Measurements from ENCODE around the gene SP8. TPM values are rescaled to one million over a fixed set of nuclear protein-coding genes. Genes with fewer than 3 reads are reported as not detected.
A peak's percentile ranks its signal among the peaks of the same experiment; 100 is the strongest.

The SP8 gene
- total RNA-seq, 1 donor from 2014 or later = 19.8 TPM

DNA sequence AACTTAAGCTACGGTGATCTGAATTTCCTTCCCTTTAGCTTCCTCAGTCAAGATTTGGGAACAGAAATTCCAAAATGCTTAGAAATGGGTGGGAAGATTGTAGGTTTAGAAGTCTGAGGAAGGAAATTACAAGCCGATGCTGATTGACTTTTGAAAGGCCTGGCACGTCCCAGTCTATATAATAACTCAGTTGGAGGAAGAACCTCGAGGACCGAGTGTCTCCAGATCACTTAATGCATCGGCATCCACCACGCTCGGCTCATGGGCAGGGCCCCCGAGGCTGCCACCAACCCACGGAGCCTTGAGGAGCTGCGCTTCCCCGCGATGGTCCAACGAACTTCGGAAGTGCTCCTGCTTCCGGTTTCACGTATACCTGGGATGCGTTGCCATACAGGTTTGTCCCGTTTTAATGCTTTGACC, 10.4 kb upstream of the SP8 start:
- Mint-ChIP-seq H3K4me3 (peak overlapping the region; percentile 95), H3K4me1 (peaks cover 59% of the 10 kb centered on the region), H3K9me3 (no peaks in the 10 kb centered on the region), H3K36me3 (no peaks in the 10 kb centered on the region), H3K27ac (no peak overlapping the region), H3K27me3 (ENCODE audit: insufficient read depth, low read depth) (peaks cover 40% of the 10 kb centered on the region)
- Histone ChIP-seq H3K4me1 (peaks cover 61% of the 10 kb centered on the region), H3K9me3 (ENCODE audit: low read depth) (no peaks in the 10 kb centered on the region), H3F3A (ENCODE audit: low read depth) (peaks cover 72% of the 10 kb centered on the region), H4K20me1 (ENCODE audit: low read depth) (no peaks in the 10 kb centered on the region), H3K79me2 (ENCODE audit: low read depth) (peaks cover 20% of the 10 kb centered on the region), H3K4me3 (peak overlapping the region; percentile 89), H2AFZ (replicated peaks) (no peak overlapping the region), H3K9ac (peak overlapping the region; percentile 15), H3K4me2 (peak overlapping the region; percentile 84), H3K36me3 (no peaks in the 10 kb centered on the region), H3K27me3 (peaks cover 44% of the 10 kb centered on the region), H3K27ac (no peak overlapping the region)
- no peak for TF ChIP-seq EZH2phosphoT487 (IDR thresholded peaks at IDR 0.05)
- no peak for TF ChIP-seq EZH2 (IDR thresholded peaks at IDR 0.05)
- TF ChIP-seq, protein P1, sequence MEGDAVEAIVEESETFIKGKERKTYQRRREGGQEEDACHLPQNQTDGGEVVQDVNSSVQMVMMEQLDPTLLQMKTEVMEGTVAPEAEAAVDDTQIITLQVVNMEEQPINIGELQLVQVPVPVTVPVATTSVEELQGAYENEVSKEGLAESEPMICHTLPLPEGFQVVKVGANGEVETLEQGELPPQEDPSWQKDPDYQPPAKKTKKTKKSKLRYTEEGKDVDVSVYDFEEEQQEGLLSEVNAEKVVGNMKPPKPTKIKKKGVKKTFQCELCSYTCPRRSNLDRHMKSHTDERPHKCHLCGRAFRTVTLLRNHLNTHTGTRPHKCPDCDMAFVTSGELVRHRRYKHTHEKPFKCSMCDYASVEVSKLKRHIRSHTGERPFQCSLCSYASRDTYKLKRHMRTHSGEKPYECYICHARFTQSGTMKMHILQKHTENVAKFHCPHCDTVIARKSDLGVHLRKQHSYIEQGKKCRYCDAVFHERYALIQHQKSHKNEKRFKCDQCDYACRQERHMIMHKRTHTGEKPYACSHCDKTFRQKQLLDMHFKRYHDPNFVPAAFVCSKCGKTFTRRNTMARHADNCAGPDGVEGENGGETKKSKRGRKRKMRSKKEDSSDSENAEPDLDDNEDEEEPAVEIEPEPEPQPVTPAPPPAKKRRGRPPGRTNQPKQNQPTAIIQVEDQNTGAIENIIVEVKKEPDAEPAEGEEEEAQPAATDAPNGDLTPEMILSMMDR (IDR thresholded peaks at IDR 0.05) = no peak
- peak; percentile 27 for DNase-seq (ENCODE audit: low spot score)

DNA sequence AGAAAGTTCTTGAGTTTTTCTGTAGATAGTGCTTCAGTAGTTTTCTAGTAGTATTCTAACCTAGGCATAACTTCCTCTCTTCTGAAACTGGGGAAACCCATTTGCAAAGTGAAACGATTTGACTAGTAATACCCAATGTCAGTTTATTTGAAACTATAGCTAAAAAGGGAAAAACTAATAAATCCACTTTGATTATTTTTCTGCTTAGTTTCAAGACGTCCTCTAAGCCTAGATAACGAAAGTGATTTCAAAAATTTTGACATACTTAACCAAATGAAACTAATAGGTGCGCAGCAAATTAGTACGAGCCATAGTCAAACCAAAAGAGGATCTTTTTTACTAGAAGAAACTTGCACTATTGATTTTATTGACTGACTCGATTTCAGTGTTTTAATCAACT, 9.8 kb upstream of the SP8 start:
- Mint-ChIP-seq H3K4me1 (peaks cover 65% of the 10 kb centered on the region), H3K27me3 (ENCODE audit: insufficient read depth, low read depth) (peaks cover 43% of the 10 kb centered on the region)

DNA sequence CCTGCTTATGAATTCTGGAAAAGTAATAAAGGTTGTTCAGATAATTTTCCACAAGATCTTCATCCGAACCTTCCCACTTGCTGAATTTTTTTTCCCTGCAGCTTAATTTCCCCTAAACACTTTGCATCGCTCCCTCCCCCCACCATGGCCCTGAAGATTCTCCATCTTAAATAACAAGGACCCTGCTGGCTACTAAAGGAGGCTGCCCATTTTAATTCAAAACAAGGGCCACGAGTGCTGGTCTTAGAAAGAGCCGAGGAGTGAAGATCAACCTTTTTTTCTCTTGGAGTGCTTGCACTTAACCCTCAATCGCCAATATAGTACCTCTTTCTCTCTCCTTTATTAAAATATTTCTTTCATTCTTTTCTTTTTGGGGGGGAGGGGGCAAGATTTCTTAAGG, 9.2 kb upstream of the SP8 start:
- no peaks in the 10 kb centered on the region for H3K36me3 ChIP-seq
- H3K4me1 ChIP-seq = peaks cover 72% of the 10 kb centered on the region
- no peak overlapping the region for H3K27ac ChIP-seq
- peaks cover 48% of the 10 kb centered on the region for H3K27me3 ChIP-seq
- H3K4me2 ChIP-seq = peak overlapping the region; percentile 84
- H3K9me3 ChIP-seq (ENCODE audit: low read depth) = no peaks in the 10 kb centered on the region
- H3K4me3 Mint-ChIP-seq = peak overlapping the region; percentile 95
- peaks cover 20% of the 10 kb centered on the region for H3K79me2 ChIP-seq (ENCODE audit: low read depth)
- no peak overlapping the region for H3K9ac ChIP-seq
- H3K9me3 Mint-ChIP-seq = no peaks in the 10 kb centered on the region
- no peaks in the 10 kb centered on the region for H3K36me3 Mint-ChIP-seq
- TF ChIP-seq, protein P1 (IDR thresholded peaks at IDR 0.05) = no peak
- TF ChIP-seq EZH2 (IDR thresholded peaks at IDR 0.05) (no peak), EZH2phosphoT487 (IDR thresholded peaks at IDR 0.05) (no peak)
- DNase-seq (ENCODE audit: low spot score) = peak; percentile 44
- no peaks in the 10 kb centered on the region for H4K20me1 ChIP-seq (ENCODE audit: low read depth)
- peak overlapping the region; percentile 89 for H3K4me3 ChIP-seq
- peaks cover 70% of the 10 kb centered on the region for H3K4me1 Mint-ChIP-seq
- H3K27ac Mint-ChIP-seq = no peak overlapping the region
- H3K27me3 Mint-ChIP-seq (ENCODE audit: insufficient read depth, low read depth) = peaks cover 49% of the 10 kb centered on the region
- no peak overlapping the region for H2AFZ ChIP-seq (replicated peaks)
- peaks cover 84% of the 10 kb centered on the region for H3F3A ChIP-seq (ENCODE audit: low read depth)

More for the DNA sequence above, 9.8 kb upstream of the SP8 start:
- Histone ChIP-seq H3K9ac (no peak overlapping the region), H3K4me1 (peaks cover 66% of the 10 kb centered on the region), H3K36me3 (no peaks in the 10 kb centered on the region), H3K79me2 (ENCODE audit: low read depth) (peaks cover 20% of the 10 kb centered on the region), H4K20me1 (ENCODE audit: low read depth) (no peaks in the 10 kb centered on the region), H3F3A (ENCODE audit: low read depth) (peaks cover 77% of the 10 kb centered on the region), H2AFZ (replicated peaks) (no peak overlapping the region), H3K27me3 (peaks cover 48% of the 10 kb centered on the region), H3K27ac (no peak overlapping the region), H3K9me3 (ENCODE audit: low read depth) (no peaks in the 10 kb centered on the region), H3K4me3 (peak overlapping the region; percentile 89), H3K4me2 (peak overlapping the region; percentile 84)
- no peaks in the 10 kb centered on the region for H3K9me3 Mint-ChIP-seq
- no peak overlapping the region for H3K27ac Mint-ChIP-seq
- TF ChIP-seq, protein P1 (IDR thresholded peaks at IDR 0.05) = no peak
- TF ChIP-seq EZH2 (IDR thresholded peaks at IDR 0.05) (no peak), EZH2phosphoT487 (IDR thresholded peaks at IDR 0.05) (no peak)
- DNase-seq (ENCODE audit: low spot score) = no peak
- no peaks in the 10 kb centered on the region for H3K36me3 Mint-ChIP-seq
- H3K4me3 Mint-ChIP-seq = peak overlapping the region; percentile 95

Data from neural progenitor cell (in vitro differentiated cells).